Measurements from ENCODE around the gene ASCL5. TPM values are rescaled to one million over a fixed set of nuclear protein-coding genes. Genes with fewer than 3 reads are reported as not detected.

ASCL5 gene
- total and polyA plus RNA-seq, 2 experiments from 2014 or later = not detected

- TF ChIP-seq CTCF (IDR thresholded peaks at IDR 0.05; ENCODE audit: poor library complexity) (no peak), EZH2 (IDR thresholded peaks at IDR 0.05; ENCODE audit: borderline replicate concordance) (no peak), EZH2phosphoT487 (IDR thresholded peaks at IDR 0.05; ENCODE audit: low read depth, severe bottlenecking, unreplicated experiment) (no peak)
- Histone ChIP-seq H3K9me3 (ENCODE audit: low read depth) (no peaks in the 10 kb centered on the region), H3K79me2 (no peaks in the 10 kb centered on the region), H3K4me3 (no peak overlapping the region), H2AFZ (no peak overlapping the region), H3K27ac (no peak overlapping the region), H3K4me2 (no peak overlapping the region), H3K27me3 (peaks cover 16% of the 10 kb centered on the region), H4K20me1 (ENCODE audit: insufficient read depth, poor library complexity, severe bottlenecking) (no peaks in the 10 kb centered on the region), H3K9me2 (replicated peaks; ENCODE audit: insufficient read depth) (no peaks in the 10 kb centered on the region), H3K4me1 (ENCODE audit: insufficient read depth) (no peaks in the 10 kb centered on the region), H3K36me3 (replicated peaks; ENCODE audit: insufficient read depth, low read depth) (no peaks in the 10 kb centered on the region)
- DNase-seq (ENCODE audit: low spot score) = no peak
- WGBS (ENCODE audit: low lambda C conversion rate, missing lambda C conversion rate) = 96% methylated on average over 3 of the region's 3 CpGs
Observed at GRCh38 chr1:201112926-201113325, 14.1 kb downstream of the ASCL5 start.

GRCh38 chr1:201112173-201112731 is 14.7 kb downstream of the ASCL5 start, which contains the start of gene CACNA1S:
Gene CACNA1S, minus strand, starts transcription at chr1:201112426. Its CDS starts 87 bp downstream, at chr1:201112339.
- no peaks in the 10 kb centered on the region for H3K36me3 ChIP-seq (replicated peaks; ENCODE audit: insufficient read depth, low read depth)
- no peak within 1 kb of the TSS for H3K4me3 ChIP-seq
- no peak within 1 kb of the TSS for H2AFZ ChIP-seq
- no peaks in the 10 kb centered on the region for H3K4me1 ChIP-seq (ENCODE audit: insufficient read depth)
- H3K27me3 ChIP-seq = peaks cover 16% of the 10 kb centered on the region
- H3K27ac ChIP-seq = no peak within 1 kb of the TSS
- TF ChIP-seq CTCF (IDR thresholded peaks at IDR 0.05; ENCODE audit: poor library complexity) (no peak), EZH2 (IDR thresholded peaks at IDR 0.05; ENCODE audit: borderline replicate concordance) (no peak), EZH2phosphoT487 (IDR thresholded peaks at IDR 0.05; ENCODE audit: low read depth, severe bottlenecking, unreplicated experiment) (no peak)
- no peak for DNase-seq (ENCODE audit: low spot score)
- H3K9me3 ChIP-seq (ENCODE audit: low read depth) = no peaks in the 10 kb centered on the region
- H4K20me1 ChIP-seq (ENCODE audit: insufficient read depth, poor library complexity, severe bottlenecking) = no peaks in the 10 kb centered on the region
- H3K79me2 ChIP-seq = no peaks in the 10 kb centered on the region
- H3K4me2 ChIP-seq = no peak within 1 kb of the TSS
- WGBS (ENCODE audit: low lambda C conversion rate, missing lambda C conversion rate) = 70% methylated on average over 8 of the region's 9 CpGs
- no peaks in the 10 kb centered on the region for H3K9me2 ChIP-seq (replicated peaks; ENCODE audit: insufficient read depth)

- H3K27me3 ChIP-seq = peaks cover 16% of the 10 kb centered on the region
- H4K20me1 ChIP-seq (ENCODE audit: insufficient read depth, poor library complexity, severe bottlenecking) = no peaks in the 10 kb centered on the region
- H3K4me2 ChIP-seq = no peak overlapping the region
- no peaks in the 10 kb centered on the region for H3K4me1 ChIP-seq (ENCODE audit: insufficient read depth)
- no peaks in the 10 kb centered on the region for H3K9me3 ChIP-seq (ENCODE audit: low read depth)
- H3K4me3 ChIP-seq = no peak overlapping the region
- DNase-seq (ENCODE audit: low spot score) = no peak
- TF ChIP-seq EZH2phosphoT487 (IDR thresholded peaks at IDR 0.05; ENCODE audit: low read depth, severe bottlenecking, unreplicated experiment) = no peak
- TF ChIP-seq EZH2 (IDR thresholded peaks at IDR 0.05; ENCODE audit: borderline replicate concordance) = no peak
- TF ChIP-seq CTCF (IDR thresholded peaks at IDR 0.05; ENCODE audit: poor library complexity) = no peak
- no peaks in the 10 kb centered on the region for H3K9me2 ChIP-seq (replicated peaks; ENCODE audit: insufficient read depth)
- H3K79me2 ChIP-seq = no peaks in the 10 kb centered on the region
- no peak overlapping the region for H2AFZ ChIP-seq
- no peak overlapping the region for H3K27ac ChIP-seq
- H3K36me3 ChIP-seq (replicated peaks; ENCODE audit: insufficient read depth, low read depth) = no peaks in the 10 kb centered on the region
- 100% methylated on average over 2 of the region's 3 CpGs for WGBS (ENCODE audit: low lambda C conversion rate, missing lambda C conversion rate)
Observed at GRCh38 chr1:201111672-201112071, 15.3 kb downstream of the ASCL5 start.
